Liver (tissue), 3 donors: ENCODE data around the gene NEK7.

Source experiments
- CTCF ChIP-seq: fragments of 150-350 bp; IDR thresholded peaks from 2 replicates; pipeline ENCODE4 v1.5.1; 2017; ENCODE audit warnings: improper control_type of control experiment, low read depth, low read length; ENCODE audit not compliant: missing input control
- EGR1 ChIP-seq, 2 donors: IDR thresholded peaks; 2 replicates each; pipeline ENCODE4 v1.6.1; 2016 to 2018; ENCODE audit warnings: antibody characterized with exemption in 2 of 2, low read depth in 2 of 2
- MAX ChIP-seq: IDR thresholded peaks from 2 replicates; pipeline ENCODE4 v1.6.1; 2016; ENCODE audit warnings: antibody characterized with exemption
- REST ChIP-seq: IDR thresholded peaks from 2 replicates; pipeline ENCODE4 v1.6.1; 2016; ENCODE audit warnings: antibody characterized with exemption, mild to moderate bottlenecking
- donor health status: healthy.
- donor health status: healthy.

- TF ChIP-seq CTCF (no peak), EGR1 (IDR thresholded peaks at IDR 0.05; ENCODE audit: low read depth in 2 of 2) (no peak), MAX (no peak), REST (no peak)
Observed at GRCh38 chr1:198232940-198233675, 76.3 kb downstream of the NEK7 start.
